ENCODE results near the gene PDCD1LG2. TPM values are rescaled to one million over a fixed set of nuclear protein-coding genes. Genes with fewer than 3 reads are reported as not detected.
A peak's percentile ranks its signal among the peaks of the same experiment; 100 is the strongest.

The PDCD1LG2 gene
- total and polyA plus RNA-seq, 12 donors: 0.51 to 8.6 (median 1.3) TPM

GRCh38 chr9:5592904-5593303 lies 82.6 kb downstream of the PDCD1LG2 start:
- H3K9me3 ChIP-seq: no peaks in the 10 kb centered on the region
- DNase-seq (no peak), ATAC-seq (no peak)
- H3K4me3 ChIP-seq: no peak overlapping the region
- H3K36me3 ChIP-seq: no peaks in the 10 kb centered on the region
- TF ChIP-seq, protein P1, sequence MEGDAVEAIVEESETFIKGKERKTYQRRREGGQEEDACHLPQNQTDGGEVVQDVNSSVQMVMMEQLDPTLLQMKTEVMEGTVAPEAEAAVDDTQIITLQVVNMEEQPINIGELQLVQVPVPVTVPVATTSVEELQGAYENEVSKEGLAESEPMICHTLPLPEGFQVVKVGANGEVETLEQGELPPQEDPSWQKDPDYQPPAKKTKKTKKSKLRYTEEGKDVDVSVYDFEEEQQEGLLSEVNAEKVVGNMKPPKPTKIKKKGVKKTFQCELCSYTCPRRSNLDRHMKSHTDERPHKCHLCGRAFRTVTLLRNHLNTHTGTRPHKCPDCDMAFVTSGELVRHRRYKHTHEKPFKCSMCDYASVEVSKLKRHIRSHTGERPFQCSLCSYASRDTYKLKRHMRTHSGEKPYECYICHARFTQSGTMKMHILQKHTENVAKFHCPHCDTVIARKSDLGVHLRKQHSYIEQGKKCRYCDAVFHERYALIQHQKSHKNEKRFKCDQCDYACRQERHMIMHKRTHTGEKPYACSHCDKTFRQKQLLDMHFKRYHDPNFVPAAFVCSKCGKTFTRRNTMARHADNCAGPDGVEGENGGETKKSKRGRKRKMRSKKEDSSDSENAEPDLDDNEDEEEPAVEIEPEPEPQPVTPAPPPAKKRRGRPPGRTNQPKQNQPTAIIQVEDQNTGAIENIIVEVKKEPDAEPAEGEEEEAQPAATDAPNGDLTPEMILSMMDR (IDR thresholded peaks at IDR 0.05): no peak
- intact Hi-C loops (cut with DNase I): loop anchor here in 4 of 10 donors (5.0 to 10.0 kb wide), 4 partner anchors 146 to 828 kb away; partner anchors contain the start of genes INSL6 (in 2 of the 4) and JAK2 (in 1 of the 4)
- H3K27ac ChIP-seq: no peak overlapping the region
- H3K4me1 ChIP-seq: peaks cover 0 to 20% (median 4%) of the 10 kb centered on the region in 9 donors
- 93 to 97% methylated on average over 5 of the region's 5 CpGs for WGBS, 2 donors
- H3K27me3 ChIP-seq: no peaks in the 10 kb centered on the region

DNA sequence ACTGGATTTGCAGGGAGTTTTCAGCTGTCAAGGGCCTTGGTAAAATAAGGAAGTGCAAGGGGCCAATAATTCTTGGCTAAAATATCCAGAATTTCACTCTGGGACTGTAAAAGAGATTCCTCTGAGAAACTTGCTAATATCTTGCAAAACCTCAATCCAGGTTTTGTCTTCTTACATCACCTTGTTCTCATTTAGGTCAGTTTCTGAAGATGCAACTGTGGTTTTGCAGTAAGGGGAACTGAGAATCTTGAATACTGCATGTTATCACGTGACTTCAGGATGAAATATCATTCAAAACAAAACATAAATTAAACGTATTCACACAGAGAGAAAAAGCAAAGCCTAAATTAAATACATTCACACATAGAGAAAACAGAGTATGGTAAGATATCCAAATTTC lies 83.6 kb downstream of the PDCD1LG2 start:
- TF ChIP-seq, protein P1 (IDR thresholded peaks at IDR 0.05): no peak
- H3K27me3 ChIP-seq: no peaks in the 10 kb centered on the region
- intact Hi-C loops (cut with DNase I): loop anchor here in 4 of 10 donors (5.0 to 10.0 kb wide), 4 partner anchors 147 to 829 kb away; partner anchors contain the start of genes INSL6 (in 2 of the 4) and JAK2 (in 1 of the 4)
- 87 to 91% methylated on average over 2 of the region's 2 CpGs for WGBS, 2 donors
- H3K4me3 ChIP-seq: no peak overlapping the region
- no peak for ATAC-seq
- no peak for DNase-seq
- no peaks in the 10 kb centered on the region for H3K36me3 ChIP-seq
- H3K9me3 ChIP-seq: no peaks in the 10 kb centered on the region
- H3K27ac ChIP-seq: no peak overlapping the region
- peaks cover 0 to 20% (median 4%) of the 10 kb centered on the region in 9 donors for H3K4me1 ChIP-seq

DNA sequence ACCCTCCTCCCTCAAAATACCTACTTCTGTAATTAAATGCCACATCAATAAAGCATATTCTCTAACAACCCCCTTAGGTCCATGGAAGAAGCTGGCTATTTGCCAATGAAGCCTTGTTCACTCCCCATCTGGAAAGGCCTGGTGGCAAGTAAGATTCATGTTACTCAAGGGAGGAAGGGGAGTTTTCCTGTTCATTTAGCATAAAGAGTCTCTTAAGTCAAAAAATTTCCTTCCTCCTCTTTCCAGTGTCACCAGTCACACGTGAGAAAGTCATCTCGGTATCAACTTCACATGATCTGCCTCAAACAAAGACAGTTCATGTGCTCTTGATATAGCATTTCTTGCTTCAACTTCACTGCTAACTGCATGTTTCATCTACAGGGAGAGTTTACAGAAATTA lies 85.8 kb downstream of the PDCD1LG2 start:
- intact Hi-C loops (cut with DNase I): loop anchor here in 6 of 10 donors (5.0 to 10.0 kb wide), 5 partner anchors 409 to 839 kb away; partner anchors contain the start of genes INSL6 (in 3 of the 6) and JAK2 (in 1 of the 6)
- Histone ChIP-seq H3K9me3 (no peaks in the 10 kb centered on the region), H3K36me3 (no peaks in the 10 kb centered on the region), H3K27ac (no peak overlapping the region), H3K4me1 (peaks cover 0 to 17% (median 3%) of the 10 kb centered on the region in 9 donors), H3K27me3 (no peaks in the 10 kb centered on the region), H3K4me3 (no peak overlapping the region)
- DNase-seq (no peak), ATAC-seq (no peak)
- TF ChIP-seq, protein P1 (IDR thresholded peaks at IDR 0.05): no peak
- WGBS, 2 donors: 47 to 51% methylated on average over 2 of the region's 2 CpGs

DNA sequence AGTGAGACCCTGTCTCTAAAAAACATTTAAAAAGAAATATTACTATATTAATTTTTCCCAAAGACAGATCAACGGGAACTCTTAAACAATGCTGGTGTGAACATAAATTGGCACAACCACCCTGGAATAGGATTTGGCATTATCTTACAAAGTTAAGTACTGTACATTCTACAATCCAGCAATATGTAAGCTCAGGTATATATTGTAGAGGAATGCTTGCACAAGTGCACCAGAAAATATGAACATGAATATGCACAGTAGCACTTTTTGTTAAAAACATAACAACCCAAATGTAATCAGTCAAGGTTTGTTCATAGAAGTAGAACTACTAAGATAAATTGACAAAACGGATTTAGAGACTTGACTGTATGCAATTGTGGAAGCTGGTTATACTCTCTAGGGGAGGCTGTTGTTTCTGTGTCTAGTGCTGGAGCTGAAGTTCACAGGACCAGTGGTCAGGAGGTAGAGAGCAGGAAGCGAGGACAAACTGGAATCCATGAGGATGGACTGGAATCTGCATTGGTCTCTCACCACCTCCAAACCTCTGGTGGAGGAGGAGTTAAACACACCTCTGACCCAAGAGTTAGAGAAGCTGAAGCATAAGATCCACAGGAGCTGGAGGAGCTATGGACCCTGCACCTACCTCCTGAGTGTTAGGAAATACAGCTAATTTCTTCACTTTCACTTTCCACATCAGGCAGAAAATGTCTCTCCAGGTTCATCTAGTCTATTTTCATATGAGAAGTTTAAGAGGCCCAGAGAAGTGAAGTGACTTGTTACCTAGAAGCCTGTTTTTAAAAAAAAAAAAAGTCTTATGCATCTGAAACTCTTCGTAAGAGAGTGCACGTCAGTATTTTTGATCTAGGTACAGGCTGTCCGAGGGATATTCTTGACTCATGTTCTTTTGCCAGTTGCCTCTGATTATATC lies 98.2 kb downstream of the PDCD1LG2 start:
- ATAC-seq (peak in 7 of 8 donors; percentile 79 to 96 (median 85)), DNase-seq (no peak)
- Histone ChIP-seq H3K4me3 (peak overlapping the region; percentile 18 to 53 (median 49)), H3K9me3 (no peaks in the 10 kb centered on the region), H3K4me1 (peaks cover 0 to 26% (median 11%) of the 10 kb centered on the region in 9 donors), H3K36me3 (no peaks in the 10 kb centered on the region), H3K27ac (peak overlapping the region; percentile 51 to 78 (median 73)), H3K27me3 (no peaks in the 10 kb centered on the region)
- TF ChIP-seq, protein P1 (IDR thresholded peaks at IDR 0.05): peak in 4 of 9 donors; percentile 3 to 30 (median 27)
- 36 to 38% methylated on average over 6 of the region's 6 CpGs for WGBS, 2 donors
- intact Hi-C loops (cut with DNase I): loop anchor here in 2 of 10 donors (5.0 to 10.0 kb wide), 2 partner anchors 421 to 844 kb away; partner anchors contain the start of gene INSL6 (in 1 of the 2)

Data from heart right ventricle (tissue), 16 donors.